Mucosa of stomach (tissue), 1 donor: Measurements from ENCODE around the gene TBC1D10A.

Experiments used
- H3K27me3 ChIP-seq: one replicate; pipeline ENCODE4 v1.7.0; 2013; ENCODE audit warnings: mild to moderate bottlenecking, low read length; ENCODE audit not compliant: control insufficient read depth, insufficient read depth
- H3K36me3 ChIP-seq: one replicate; pipeline ENCODE4 v1.7.0; 2013; ENCODE audit warnings: low read length; ENCODE audit not compliant: control insufficient read depth, insufficient read depth
- H3K4me1 ChIP-seq: one replicate; pipeline ENCODE4 v1.7.0; 2013; ENCODE audit warnings: mild to moderate bottlenecking, low read length; ENCODE audit not compliant: control insufficient read depth, insufficient read depth
- H3K4me3 ChIP-seq: one replicate; pipeline ENCODE4 v1.7.0; 2013; ENCODE audit warnings: low read length
- H3K9ac ChIP-seq: one replicate; pipeline ENCODE4 v1.7.0; 2013; ENCODE audit warnings: mild to moderate bottlenecking, low read length, moderate library complexity
- H3K9me3 ChIP-seq: one replicate; pipeline ENCODE4 v1.7.0; 2013; ENCODE audit warnings: mild to moderate bottlenecking, low read length, moderate library complexity; ENCODE audit not compliant: control insufficient read depth
- donor health status: Pancreatic carcinoma.

Gene TBC1D10A

DNA sequence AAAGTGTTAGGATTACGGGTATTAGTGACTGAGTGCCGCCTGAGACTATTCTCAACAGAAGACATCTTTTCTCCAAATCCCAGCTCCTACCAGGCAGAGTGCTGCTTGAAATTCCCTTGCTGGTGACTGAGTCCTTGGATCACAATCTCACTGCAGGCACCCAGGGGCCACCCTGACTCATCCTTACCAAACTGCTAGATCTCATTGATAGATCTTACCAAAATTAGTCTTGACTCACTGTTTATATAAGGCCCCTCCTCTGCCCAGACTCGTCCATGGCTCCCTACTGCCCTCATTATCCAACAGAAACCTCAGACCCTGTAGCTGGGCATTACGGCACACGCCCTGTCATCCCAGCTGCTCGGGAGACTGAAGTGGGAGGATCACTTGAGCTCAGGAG, 14.7 kb downstream of the TBC1D10A start:
- Histone ChIP-seq H3K9me3 (no peaks in the 10 kb centered on the region), H3K36me3 (no peaks in the 10 kb centered on the region), H3K4me1 (peaks cover 75% of the 10 kb centered on the region), H3K9ac (no peak overlapping the region), H3K27me3 (no peaks in the 10 kb centered on the region), H3K4me3 (no peak overlapping the region)

DNA sequence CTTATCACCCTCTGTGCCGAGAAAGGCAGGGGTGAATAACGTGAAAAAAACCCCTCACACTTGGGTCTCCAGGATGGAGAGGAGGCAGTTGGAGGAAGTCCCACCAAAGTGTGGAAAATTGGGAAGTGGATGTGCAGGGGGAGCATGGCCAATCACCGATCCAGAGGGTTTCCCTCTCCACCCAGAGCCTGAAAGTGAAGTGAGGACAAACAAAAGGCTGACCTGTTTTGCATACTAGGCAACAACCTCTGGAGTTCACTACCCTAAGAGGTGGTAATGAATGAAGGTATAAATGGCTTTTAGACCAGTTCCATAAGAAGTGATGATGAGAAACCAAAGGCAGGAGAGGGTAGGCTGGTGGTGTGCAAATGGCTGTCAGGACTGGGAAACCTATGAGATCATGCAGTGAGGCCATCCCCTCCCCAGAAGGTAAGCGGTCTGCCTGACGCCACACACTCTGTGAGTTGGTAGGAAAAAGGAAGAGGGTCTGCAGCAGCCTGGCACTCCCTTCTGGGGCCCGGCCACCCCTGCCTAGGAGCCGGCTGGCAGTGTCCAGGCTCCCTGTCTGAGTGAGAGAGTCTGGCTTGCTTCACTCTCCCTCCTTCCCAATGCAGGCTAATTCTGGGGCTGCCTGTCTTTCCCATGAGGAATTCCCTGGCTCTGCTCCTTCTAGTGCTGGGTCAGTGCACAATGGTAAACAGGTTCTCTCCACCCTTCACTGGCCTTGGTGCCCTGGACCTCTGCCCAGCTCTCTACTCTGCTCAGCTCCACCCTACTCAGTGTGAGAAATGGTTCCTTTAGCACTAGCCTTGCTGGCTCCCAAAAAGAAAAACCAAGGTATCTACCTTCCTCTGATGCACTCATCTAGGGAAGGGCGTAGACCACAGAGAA, 15.6 kb downstream of the TBC1D10A start:
- no peaks in the 10 kb centered on the region for H3K27me3 ChIP-seq
- H3K9me3 ChIP-seq: no peaks in the 10 kb centered on the region
- H3K36me3 ChIP-seq: no peaks in the 10 kb centered on the region
- peaks cover 84% of the 10 kb centered on the region for H3K4me1 ChIP-seq
- H3K9ac ChIP-seq: peak overlapping the region; percentile 48
- H3K4me3 ChIP-seq: no peak overlapping the region

DNA sequence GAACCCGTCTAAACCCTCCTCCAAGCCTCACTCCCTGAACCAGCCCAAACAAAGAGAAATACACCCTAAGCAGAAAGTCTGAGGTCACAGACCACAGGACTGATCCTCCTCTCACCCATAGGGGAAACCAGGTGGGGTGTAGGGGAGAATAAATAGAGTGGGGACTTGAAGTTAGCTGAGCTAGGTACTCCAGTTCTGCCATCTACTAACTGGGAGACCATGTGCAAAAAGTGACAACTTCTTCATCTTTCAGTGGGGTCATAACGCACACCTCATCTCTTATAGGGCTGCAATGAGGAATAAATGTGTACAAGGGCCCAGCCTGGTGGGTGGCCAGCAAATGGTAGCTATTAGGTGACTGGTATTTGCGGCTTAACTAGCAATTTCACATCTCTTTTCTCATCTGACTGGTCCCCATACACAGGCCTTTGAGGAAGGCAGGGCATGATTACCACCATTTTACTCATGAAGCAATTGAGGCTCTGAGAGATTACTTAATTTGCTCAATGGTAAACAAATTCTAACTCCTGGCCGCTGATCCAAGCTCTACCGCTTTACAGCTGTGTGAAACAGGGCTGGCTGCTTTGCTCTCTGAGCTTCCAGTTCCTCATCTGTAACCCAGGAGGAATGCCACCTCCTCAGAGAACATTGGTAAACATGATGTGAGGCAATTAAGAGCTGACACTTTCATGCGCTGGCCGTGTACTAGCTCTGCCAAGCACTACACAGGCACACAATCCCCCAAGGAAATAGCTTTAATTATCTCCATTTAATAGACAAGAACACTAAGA, 16.6 kb downstream of the TBC1D10A start:
- Histone ChIP-seq H3K36me3 (no peaks in the 10 kb centered on the region), H3K27me3 (no peaks in the 10 kb centered on the region), H3K4me3 (no peak overlapping the region), H3K9ac (peak overlapping the region; percentile 54), H3K9me3 (no peaks in the 10 kb centered on the region), H3K4me1 (peaks cover 92% of the 10 kb centered on the region)

DNA sequence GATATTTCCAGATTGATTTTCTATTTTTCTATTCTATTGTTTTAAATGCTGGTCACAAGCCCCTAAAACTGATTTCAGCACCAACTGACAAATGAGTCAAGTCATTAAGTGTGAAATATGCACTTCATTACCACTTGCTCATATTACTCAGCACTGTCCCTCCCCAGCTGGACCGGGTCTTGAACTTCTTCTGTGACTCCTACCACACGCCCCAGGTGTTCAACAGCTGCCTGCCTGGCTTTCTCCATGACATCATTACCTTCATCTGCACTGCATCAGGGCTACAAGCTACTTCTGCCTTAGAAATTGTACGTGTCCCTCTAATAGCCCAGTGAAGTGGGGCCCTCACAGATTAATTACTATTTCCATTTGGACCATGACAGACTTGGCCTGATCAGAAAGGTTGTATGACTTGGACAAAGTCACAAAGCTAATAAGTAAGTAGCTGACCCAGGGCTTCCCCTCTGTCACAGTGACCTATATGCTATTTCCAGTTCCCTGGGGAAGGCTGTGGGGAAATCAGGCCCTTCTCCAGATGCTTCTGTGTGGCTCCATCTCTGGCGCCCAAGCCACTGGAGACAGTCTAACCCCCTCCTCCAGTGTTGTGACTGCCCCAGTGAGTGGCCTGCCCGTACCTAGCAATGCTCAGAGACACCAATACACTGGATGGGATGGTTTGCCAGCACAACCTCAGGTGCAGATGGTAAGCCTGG, 18.1 kb downstream of the TBC1D10A start:
- Histone ChIP-seq H3K4me1 (peaks cover 92% of the 10 kb centered on the region), H3K27me3 (no peaks in the 10 kb centered on the region), H3K36me3 (no peaks in the 10 kb centered on the region), H3K9ac (no peak overlapping the region), H3K4me3 (no peak overlapping the region), H3K9me3 (no peaks in the 10 kb centered on the region)

DNA sequence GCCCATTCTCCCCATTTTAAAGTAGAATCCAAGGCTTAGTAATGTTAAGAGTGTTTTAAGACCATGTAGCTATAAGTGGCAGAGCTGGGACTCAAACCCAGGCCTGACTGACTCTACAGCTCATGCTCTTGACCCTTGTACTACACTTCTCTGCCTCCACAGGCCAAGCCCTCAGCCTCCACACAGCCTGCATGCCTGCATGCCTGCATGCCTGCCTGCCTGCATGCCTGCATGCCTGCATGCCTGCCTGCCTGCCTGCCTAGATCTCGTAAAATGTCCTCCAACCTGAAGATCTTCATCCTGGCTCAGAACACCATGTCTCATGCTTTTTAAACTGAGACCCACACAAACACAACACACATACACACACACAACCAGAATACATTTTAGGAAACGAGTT, 18.6 kb downstream of the TBC1D10A start:
- Histone ChIP-seq H3K9me3 (no peaks in the 10 kb centered on the region), H3K4me3 (no peak overlapping the region), H3K27me3 (no peaks in the 10 kb centered on the region), H3K4me1 (peaks cover 96% of the 10 kb centered on the region), H3K36me3 (peaks cover 6% of the 10 kb centered on the region), H3K9ac (no peak overlapping the region)

DNA sequence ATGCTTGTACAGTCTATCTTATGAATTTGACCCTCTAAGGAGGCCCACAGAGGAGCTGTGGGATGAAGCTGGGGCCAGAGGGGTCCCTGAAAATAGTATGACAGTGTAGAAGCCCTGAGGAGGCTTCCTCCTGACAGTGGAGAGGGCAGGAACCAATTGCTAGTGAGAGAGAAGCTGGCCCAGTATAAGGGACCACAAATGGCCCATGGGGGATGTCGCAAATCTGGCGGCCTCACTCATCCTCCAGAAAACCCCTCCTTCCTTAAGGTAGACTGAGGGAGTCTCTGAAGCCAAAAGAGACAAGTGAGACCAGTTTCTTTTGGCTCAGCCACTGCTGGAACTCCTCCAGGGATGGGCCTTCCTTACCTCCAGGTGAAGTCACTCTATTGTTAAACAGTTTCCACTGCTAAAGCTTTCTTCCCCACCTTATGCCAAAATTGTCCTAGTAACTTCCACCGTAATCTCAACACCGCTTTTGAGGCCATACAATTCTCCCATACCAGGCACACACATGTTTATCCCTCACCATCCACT, 19.6 kb downstream of the TBC1D10A start:
- Histone ChIP-seq H3K27me3 (no peaks in the 10 kb centered on the region), H3K9me3 (no peaks in the 10 kb centered on the region), H3K9ac (no peak overlapping the region), H3K4me1 (peaks cover 96% of the 10 kb centered on the region), H3K36me3 (peaks cover 6% of the 10 kb centered on the region), H3K4me3 (no peak overlapping the region)

DNA sequence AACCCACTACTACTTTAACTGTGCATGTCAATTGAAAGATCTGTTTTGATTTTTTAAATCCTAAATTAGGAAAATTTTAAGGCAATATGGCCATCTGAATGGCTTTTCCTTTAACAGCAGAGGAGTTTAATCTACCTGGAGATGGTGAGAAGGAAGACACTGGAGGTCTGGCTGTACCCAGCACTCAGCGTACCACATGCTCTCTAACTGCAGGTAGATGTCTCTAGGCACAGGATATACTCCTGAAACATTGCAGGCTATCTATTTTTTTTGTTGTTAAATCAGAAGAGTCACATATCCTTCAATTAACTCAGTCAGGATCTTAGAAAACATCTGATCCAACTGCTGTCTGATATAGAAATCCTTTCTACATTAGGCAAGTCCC, 20.1 kb downstream of the TBC1D10A start:
- Histone ChIP-seq H3K4me3 (no peak overlapping the region), H3K9me3 (no peaks in the 10 kb centered on the region), H3K27me3 (no peaks in the 10 kb centered on the region), H3K4me1 (peaks cover 96% of the 10 kb centered on the region), H3K9ac (peak overlapping the region; percentile 64), H3K36me3 (peaks cover 9% of the 10 kb centered on the region)

DNA sequence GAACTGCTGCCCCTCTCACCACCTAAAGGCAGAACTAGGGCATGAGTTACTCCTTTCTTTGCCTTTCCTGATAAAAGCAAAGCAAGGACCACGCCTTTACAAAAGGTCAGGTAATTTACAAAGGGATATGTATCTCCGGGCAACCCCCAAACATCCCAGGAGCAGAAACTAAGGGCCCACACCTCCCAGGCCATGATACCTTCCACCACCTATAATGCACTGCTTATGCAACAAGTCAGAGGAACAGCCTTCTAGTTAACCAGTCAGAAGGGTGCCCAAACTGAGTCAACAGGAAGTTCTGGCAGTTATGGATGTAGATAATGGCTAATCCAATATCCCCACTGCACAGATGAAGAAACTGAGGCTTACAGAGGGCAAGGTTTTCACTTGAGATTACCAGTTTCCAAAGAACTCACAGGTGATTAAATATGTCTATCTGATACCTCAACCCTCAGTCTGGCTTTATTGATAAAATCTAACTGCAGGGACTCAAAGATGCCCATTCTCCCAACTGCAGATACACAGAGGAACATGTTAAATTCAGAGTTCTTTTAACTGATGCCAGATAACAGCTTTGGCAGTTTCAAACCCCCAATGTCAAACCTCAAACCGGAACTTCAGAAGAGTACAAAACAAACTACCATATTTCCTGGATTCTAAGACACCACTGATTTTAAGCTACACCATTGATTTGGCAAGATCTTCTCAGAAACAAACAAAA, 20.7 kb downstream of the TBC1D10A start:
- H3K27me3 ChIP-seq: no peaks in the 10 kb centered on the region
- peaks cover 14% of the 10 kb centered on the region for H3K36me3 ChIP-seq
- H3K4me3 ChIP-seq: no peak overlapping the region
- H3K9me3 ChIP-seq: no peaks in the 10 kb centered on the region
- H3K4me1 ChIP-seq: peaks cover 96% of the 10 kb centered on the region
- peak overlapping the region; percentile 64 for H3K9ac ChIP-seq

DNA sequence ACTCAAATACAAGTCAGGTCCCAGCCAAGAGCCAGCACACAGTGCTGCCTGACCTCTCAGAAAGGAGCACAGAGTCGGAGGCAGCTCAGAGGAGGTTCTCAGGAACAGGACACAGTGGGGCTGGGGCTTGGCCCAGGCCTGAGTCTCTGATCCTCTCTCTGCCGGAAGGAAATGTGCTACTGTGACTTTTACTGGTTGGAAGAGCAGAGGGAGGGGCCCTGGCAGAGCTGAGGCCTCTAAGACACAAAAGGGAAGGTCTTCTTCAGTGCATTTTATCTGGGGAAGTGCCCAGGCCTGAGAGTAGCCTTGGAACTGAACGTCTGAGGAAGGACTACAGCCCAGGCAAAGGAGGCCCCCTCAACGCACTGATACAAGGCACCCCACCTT, 21.2 kb downstream of the TBC1D10A start:
- no peaks in the 10 kb centered on the region for H3K27me3 ChIP-seq
- peaks cover 16% of the 10 kb centered on the region for H3K36me3 ChIP-seq
- no peaks in the 10 kb centered on the region for H3K9me3 ChIP-seq
- peak overlapping the region; percentile 64 for H3K9ac ChIP-seq
- no peak overlapping the region for H3K4me3 ChIP-seq
- peaks cover 93% of the 10 kb centered on the region for H3K4me1 ChIP-seq

DNA sequence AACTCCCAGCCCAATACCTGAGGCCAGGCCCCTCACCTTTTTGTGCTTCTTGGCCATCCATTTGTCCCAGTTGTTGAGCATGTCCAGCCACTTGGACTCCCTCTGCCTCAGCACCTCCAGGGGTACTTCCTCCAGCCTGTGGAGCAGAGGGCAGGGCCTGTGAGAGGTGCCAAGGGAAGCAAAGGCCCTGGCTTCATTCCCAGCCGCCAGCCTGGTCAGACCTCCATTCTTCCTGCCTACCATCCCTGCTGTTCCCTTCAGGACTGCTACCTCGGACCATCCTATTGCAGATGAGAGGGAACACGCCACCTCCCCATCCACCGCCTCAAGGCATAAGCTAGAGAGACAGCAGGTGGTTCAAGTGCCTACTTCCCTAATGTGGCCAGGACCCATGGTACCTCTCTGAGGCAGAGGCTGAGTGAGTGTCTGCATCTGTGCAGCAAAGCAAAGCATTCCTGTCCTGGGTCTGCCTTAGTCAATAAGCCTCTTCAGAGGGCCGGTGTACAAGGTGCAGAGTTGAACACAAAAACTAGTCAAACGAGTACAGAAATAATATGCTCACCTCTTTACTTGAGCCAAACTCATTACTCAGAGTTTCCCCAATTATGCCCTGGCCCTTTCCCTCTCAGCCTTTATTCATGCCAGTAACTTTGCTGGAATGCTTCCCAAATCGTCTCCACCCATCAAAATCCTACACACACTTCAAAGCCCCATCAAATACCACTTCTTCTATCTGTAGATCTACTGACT, 22.1 kb downstream of the TBC1D10A start:
- H3K4me3 ChIP-seq: no peak overlapping the region

DNA sequence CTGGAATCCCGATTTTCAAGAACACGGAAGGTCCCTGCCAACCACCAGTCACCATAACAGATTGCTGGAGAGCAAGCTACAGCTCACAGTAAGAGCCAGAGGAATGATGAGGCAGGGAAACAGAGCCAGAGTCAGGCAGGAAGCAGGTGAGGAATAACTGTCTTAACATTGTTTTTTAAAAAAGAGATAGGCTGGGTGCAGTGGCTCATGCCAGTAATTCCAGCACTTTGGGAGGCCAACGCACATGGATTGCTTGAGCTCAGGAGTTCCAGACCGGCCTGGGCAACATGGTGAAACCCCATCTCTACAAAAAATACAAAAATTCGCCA, 24.0 kb downstream of the TBC1D10A start:
- Histone ChIP-seq H3K4me1 (peaks cover 84% of the 10 kb centered on the region), H3K4me3 (no peak overlapping the region), H3K27me3 (no peaks in the 10 kb centered on the region), H3K9ac (peak overlapping the region; percentile 24), H3K36me3 (peaks cover 18% of the 10 kb centered on the region), H3K9me3 (no peaks in the 10 kb centered on the region)

More for the DNA sequence above, 22.1 kb downstream of the TBC1D10A start:
- Histone ChIP-seq H3K9ac (peak overlapping the region; percentile 64), H3K4me1 (peaks cover 85% of the 10 kb centered on the region), H3K9me3 (no peaks in the 10 kb centered on the region), H3K27me3 (no peaks in the 10 kb centered on the region), H3K36me3 (peaks cover 16% of the 10 kb centered on the region)
